Stimulated activated CD4-positive, alpha-beta T cell treated with anti-CD3 and anti-CD28 coated beads, Interleukin-15, amount 100 ng/mL, for 1 hour (primary cell): ENCODE measurements around the gene EGFLAM.

Source experiments
- DNase-seq, 2 donors: peaks; one replicate each; pipeline ENCODE4 v3.0.0-alpha.2; 2020; ENCODE audit warnings: low read depth in 1 of 2, low spot score in 1 of 2

EGFLAM gene

GRCh38 chr5:38258319-38259061 is at the start of gene EGFLAM:
Gene EGFLAM, plus strand, starts transcription at chr5:38258559. Its CDS starts 196 bp downstream, at chr5:38258755.
- no peak for DNase-seq

GRCh38 chr5:38208782-38209378 is 49.5 kb upstream of the EGFLAM start:
- DNase-seq = no peak

GRCh38 chr5:38210676-38211353 is 47.5 kb upstream of the EGFLAM start:
- no peak for DNase-seq

- no peak for DNase-seq
Observed at GRCh38 chr5:38211354-38211710, 47.0 kb upstream of the EGFLAM start.

GRCh38 chr5:38212307-38212706 is 46.1 kb upstream of the EGFLAM start:
- no peak for DNase-seq

GRCh38 chr5:38226091-38226490 is 32.3 kb upstream of the EGFLAM start:
- DNase-seq = no peak

GRCh38 chr5:38228914-38229313 is 29.4 kb upstream of the EGFLAM start:
- DNase-seq = no peak

- DNase-seq = no peak
Observed at GRCh38 chr5:38234737-38235136, 23.6 kb upstream of the EGFLAM start.

- DNase-seq = no peak
Observed at GRCh38 chr5:38237681-38238080, 20.7 kb upstream of the EGFLAM start.

- DNase-seq = no peak
Observed at GRCh38 chr5:38240212-38240611, 18.1 kb upstream of the EGFLAM start.

- no peak for DNase-seq
Observed at GRCh38 chr5:38241655-38242054, 16.7 kb upstream of the EGFLAM start.

GRCh38 chr5:38245307-38245706 is 13.1 kb upstream of the EGFLAM start:
- DNase-seq = no peak

- DNase-seq = no peak
Observed at GRCh38 chr5:38249301-38249700, 9.1 kb upstream of the EGFLAM start.

- no peak for DNase-seq
Observed at GRCh38 chr5:38249812-38250211, 8.5 kb upstream of the EGFLAM start.

- no peak for DNase-seq
Observed at GRCh38 chr5:38250763-38251448, 7.5 kb upstream of the EGFLAM start.

- DNase-seq = no peak
Observed at GRCh38 chr5:38253759-38254158, 4.6 kb upstream of the EGFLAM start.

- DNase-seq = no peak
Observed at GRCh38 chr5:38257308-38258041, 884 bp upstream of the EGFLAM start.

- no peak for DNase-seq
Observed at GRCh38 chr5:38258042-38258318, 379 bp upstream of the EGFLAM start.

- DNase-seq = no peak
Observed at GRCh38 chr5:38259062-38259808, 876 bp downstream of the EGFLAM start.

- no peak for DNase-seq
Observed at GRCh38 chr5:38259809-38260160, 1.4 kb downstream of the EGFLAM start.

GRCh38 chr5:38263983-38264382 is 5.6 kb downstream of the EGFLAM start:
- DNase-seq = no peak
